GM12892 (cell line): Measurements from ENCODE around the gene ARF4.

Experiments
- DNase-seq: peaks from one replicate; pipeline ENCODE4 v3.0.0; 2011; ENCODE audit not compliant: insufficient read length
- FAIRE-seq: peaks from 2 replicates; lab custom pipeline; 2011; peaks lifted over from hg19 to GRCh38; lab: Jason Lieb, UNC
- POLR2A ChIP-seq: IDR thresholded peaks from 2 replicates; pipeline ENCODE4 v1.6.1; 2011; ENCODE audit warnings: low read depth, low read length, control low read depth
- POLR2AphosphoS5 ChIP-seq: IDR thresholded peaks from 2 replicates; pipeline ENCODE4 v1.6.1; 2011; ENCODE audit warnings: low read depth, low read length, control low read depth
- TAF1 ChIP-seq: IDR thresholded peaks from 2 replicates; pipeline ENCODE4 v1.6.1; 2011; ENCODE audit warnings: low read depth, mild to moderate bottlenecking, control low read depth, low read length, borderline replicate concordance

Gene ARF4

DNA sequence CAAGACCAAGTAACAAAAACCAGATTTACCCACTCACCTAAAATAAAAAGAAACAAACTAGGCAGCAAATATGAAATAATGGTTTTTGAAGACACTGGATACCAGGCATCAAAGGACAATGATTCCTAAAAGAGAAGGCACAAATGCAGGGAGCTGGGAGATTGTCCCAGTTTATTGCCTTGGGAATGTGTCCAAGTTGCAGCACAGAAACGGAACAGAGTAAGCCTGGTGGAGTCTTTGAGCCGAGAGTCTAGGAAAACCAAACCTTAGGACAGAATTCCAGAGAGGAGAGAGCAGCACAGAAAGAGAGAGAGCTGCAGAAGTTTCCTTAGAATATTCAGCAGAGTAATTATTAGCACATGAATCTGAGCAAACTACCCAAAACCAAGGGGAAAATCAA, 7.8 kb upstream of the ARF4 start:
- TF ChIP-seq TAF1 (no peak), POLR2AphosphoS5 (no peak), POLR2A (no peak)

DNA sequence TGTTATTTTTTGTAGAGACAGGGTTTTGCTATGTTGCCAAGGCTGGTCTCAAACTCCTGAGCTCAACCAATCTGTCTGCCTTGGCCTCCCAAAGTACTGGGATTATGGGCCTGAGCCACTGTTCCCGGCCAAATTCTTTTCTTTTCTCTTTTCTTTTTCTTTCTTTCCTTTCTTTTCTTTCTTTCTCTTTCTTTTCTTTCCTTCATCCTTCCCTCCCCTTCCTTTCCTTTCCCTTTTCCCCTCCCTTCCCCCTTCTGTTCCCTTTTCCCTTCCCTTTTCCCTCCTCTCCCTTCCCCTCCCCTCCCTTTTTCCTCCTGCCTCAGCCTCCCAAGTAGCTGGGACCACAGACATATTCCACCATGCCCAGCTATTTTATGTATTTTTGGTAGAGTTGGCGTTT, 3.1 kb upstream of the ARF4 start:
- DNase-seq = no peak
- TF ChIP-seq TAF1 (no peak), POLR2AphosphoS5 (no peak), POLR2A (no peak)
- FAIRE-seq = no peak

More for the DNA sequence above, 7.8 kb upstream of the ARF4 start:
- DNase-seq (no peak), FAIRE-seq (no peak)

DNA sequence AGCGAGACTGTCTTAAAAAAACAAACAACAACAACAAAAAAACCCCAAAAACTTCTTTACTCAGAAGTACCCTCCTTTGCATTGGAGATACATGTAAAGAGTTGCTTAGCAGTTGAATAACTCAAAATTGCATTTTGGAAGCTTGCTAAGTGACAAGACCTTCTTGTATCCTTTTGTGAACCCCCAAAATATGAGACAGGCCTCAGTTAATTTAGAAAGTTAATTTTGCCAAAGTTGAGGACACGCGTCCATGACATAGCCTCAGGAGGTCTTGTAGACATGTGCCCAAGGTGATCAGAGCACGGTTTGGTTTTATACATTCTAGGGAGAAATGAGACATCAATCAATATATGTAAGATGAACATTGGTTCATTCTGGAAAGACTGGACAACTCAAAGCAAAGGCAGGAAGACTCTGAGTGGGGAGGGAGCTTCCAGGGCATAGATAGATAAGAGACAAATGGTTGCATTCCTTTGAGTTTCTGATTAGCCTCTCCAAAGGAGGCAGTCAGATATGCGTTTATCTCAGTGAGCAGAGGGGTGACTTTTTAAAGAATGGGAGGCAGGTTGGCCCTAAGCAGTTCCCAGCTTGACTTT, 1.7 kb upstream of the ARF4 start:
- TF ChIP-seq POLR2AphosphoS5 (no peak), TAF1 (no peak), POLR2A (no peak)
- no peak for DNase-seq
- FAIRE-seq = peak; percentile 58

DNA sequence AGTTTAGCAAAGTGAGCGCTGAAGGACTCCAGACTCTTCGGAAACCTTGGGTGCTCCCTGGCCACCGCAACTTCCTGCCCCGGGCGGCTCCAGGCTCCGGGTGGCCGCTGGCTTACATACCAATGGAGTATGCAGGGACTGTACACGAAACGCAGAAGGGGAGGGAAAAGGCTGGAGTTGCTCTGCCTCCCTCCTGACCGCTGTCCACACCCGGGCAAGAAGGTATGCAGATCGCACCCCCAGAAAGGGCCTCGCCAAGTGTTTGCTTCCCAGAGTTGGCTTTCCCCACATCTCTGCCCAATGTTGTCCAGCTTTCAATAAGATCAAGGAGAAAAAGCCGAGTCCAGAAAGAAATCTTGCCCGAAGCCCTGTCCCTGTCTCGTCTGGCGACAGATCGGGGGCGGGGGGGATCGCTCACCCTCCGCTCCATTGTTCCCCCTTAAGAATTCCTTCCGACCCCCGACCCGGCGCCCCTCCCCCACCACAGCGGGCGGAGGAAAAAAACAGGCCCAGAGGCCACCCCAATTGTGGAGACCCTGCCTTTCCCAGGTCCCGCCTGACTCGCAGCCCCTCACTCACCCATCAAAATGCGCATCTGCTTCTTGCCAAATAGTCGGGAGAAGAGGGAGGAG, 533 bp downstream of the ARF4 start:
- peak; percentile 19 for DNase-seq
- peak; percentile 42 for FAIRE-seq
- no peak for TF ChIP-seq POLR2A
- TF ChIP-seq POLR2AphosphoS5 = no peak
- TF ChIP-seq TAF1 = no peak

DNA sequence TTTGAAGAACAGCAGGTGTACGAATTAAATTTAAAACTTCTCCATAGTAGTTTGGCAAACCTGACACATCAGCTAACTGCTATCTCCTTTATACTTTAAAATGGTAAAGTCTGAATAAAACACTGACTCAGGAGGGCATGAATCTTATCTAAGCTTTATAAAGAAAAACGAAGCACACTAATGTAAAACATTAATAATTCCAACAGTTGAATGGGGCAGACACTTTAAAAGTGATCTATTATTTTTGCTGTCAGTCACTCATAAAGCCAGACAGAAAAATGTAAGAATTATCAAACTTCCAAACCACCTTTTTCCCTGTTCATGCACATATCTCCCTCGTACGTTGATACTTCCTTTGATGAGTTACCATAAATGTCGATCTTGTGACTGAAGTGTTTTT, 2.6 kb downstream of the ARF4 start:
- no peak for DNase-seq
- no peak for FAIRE-seq
- TF ChIP-seq TAF1 = no peak
- no peak for TF ChIP-seq POLR2A
- TF ChIP-seq POLR2AphosphoS5 = no peak

DNA sequence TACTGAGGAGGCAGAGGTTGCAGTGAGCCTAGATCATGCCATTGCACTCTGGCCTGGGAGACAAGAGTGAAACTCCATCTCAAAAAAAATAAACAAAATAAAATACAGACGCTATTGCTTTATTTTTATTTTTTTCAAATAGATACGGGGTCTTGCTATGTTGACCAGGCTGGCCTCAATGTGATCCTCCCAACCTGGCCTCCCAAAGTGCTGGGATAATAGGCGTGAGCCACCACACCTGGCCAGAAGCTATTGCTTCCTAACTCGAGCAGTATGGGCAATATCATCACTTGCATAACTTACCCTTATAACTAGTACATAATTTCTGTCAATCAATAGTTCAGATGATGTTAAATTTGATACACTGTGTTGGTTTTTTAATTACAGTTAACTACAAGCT, 3.0 kb downstream of the ARF4 start:
- DNase-seq (no peak), FAIRE-seq (no peak)
- TF ChIP-seq TAF1 (no peak), POLR2A (no peak), POLR2AphosphoS5 (no peak; the same call in 1 of the 2 replicates)

DNA sequence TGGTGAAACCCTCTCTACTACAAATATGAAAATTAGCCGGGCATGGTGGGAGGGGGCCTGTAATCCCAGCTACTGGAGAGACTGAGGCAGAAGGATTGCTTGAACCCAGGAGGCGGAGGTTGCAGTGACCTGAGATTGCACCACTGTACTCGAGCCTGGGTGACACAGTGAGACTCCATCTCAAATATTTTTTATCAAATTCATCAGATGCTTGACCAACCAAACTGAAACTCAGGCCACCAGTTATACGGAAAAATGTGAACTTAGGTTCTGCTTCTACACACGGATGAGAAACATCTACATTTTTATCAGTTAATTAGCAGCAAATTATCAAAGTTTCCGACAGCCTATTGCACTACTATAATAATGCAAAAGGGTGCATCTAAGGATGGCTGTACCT, 4.8 kb downstream of the ARF4 start:
- TF ChIP-seq POLR2AphosphoS5 (no peak), TAF1 (no peak), POLR2A (no peak)
- FAIRE-seq (no peak), DNase-seq (no peak)

DNA sequence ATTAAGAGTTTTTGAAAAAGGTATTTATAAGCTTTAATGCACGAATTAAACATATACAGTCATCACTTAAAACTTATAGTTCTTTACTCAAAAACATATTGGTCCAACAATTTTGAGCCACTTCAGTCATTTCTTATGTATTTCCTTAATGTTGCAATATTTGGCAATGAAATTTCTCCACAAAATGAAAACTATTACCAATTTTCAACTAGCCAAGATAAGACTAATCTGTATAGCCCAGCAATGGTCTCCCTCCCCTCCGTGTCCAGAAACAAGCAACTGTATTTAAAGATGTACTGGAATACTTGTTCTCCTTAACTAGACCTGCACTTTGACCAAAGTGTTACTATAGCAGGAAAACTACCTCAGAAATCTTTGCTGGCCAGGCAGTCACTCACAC, 9.2 kb downstream of the ARF4 start:
- FAIRE-seq (no peak), DNase-seq (no peak)
- TF ChIP-seq POLR2AphosphoS5 (no peak), POLR2A (no peak), TAF1 (no peak)

DNA sequence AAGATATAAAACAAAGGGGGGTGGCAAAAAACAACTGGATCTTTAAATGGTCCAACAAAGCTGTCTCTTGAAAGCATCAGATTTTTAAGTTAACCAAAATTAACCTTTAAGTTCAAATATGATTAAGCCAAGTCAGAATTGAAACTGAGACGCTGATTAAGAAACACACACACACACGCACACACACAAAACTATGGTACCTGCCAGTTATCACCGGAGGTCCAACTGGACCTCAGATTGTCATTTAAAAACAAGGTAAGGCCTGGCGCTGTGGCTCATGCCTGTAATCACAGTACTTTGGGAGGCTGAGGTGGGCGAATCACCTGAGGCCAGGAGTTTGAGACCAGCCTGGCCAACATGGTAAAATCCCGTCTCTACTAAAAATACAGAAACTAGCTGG, 10.4 kb downstream of the ARF4 start:
- DNase-seq (no peak), FAIRE-seq (no peak)
- TF ChIP-seq POLR2AphosphoS5 (no peak), POLR2A (no peak), TAF1 (no peak)

DNA sequence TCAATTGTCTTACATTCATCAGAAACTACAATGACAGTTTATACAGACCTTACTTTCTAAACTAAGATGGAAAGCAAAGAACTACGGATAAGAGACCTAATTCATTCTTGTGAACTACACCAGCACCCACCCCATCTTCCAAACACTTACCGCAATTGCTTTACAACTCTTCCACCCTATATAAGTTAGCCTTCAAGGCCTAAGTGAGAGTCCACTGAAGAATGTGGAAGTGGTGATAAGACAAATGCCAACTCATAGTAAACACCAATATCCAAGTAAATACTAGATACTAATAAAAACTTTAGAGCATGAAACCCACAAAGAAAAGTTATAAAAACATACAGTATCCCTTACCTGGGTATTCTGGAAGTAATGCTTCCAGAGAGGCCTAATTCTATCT, 13.6 kb downstream of the ARF4 start:
- DNase-seq (no peak), FAIRE-seq (no peak)
- TF ChIP-seq POLR2A = no peak
- TF ChIP-seq POLR2AphosphoS5 = no peak
- no peak for TF ChIP-seq TAF1

DNA sequence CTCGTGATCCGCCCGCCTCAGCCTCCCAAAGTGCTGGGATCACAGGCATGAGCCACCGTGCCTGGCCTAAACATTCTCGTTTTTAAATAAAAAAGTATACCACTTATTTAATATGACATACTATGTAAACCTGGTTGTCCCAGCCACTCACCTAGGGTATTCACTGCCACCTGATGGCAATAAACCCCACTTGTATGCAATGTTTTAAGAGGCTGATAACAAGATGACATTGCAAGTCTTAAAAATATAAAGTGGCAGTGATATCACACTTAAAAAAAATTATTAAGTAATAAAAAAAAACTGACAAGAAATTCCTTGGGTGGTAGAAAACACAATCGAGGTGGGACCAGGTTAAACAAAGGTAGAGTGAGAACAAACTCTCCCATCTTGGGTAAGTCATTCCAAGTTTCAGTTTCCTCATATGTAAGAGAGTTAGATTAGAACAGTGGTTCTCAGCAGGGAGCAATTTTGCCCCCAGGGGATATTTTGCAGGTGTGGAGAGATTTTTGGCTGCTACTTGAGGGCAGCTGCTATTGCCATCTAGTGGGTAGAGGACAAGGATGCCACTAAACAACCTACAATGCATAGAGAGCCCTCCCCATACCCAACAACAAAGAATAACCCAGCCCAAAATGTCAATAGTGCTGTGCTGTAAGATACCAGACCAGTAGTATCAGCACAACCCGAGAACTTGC, 14.5 kb downstream of the ARF4 start:
- FAIRE-seq = no peak
- TF ChIP-seq POLR2A (no peak), TAF1 (no peak), POLR2AphosphoS5 (no peak)
- DNase-seq = no peak

DNA sequence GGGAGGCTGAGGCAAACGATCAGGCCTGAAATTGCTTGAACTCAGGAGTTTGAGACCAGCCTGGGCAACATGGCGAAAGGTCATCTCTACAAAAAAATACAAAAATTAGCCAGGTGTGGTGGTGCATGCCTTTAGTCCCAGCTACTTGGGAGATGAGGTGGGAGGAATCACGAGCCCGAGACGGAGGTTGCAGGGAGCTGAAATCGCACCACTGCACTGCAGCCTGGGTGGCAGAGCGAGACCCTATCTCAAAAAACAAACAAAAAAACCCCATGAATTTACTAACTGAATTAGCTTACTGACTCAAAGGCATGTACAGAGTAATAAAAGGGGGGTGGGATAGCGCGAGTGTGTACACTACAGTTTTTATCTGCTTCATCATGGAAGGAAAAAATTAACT, 19.3 kb downstream of the ARF4 start:
- DNase-seq (no peak), FAIRE-seq (no peak)
- no peak for TF ChIP-seq TAF1
- TF ChIP-seq POLR2AphosphoS5 = no peak

DNA sequence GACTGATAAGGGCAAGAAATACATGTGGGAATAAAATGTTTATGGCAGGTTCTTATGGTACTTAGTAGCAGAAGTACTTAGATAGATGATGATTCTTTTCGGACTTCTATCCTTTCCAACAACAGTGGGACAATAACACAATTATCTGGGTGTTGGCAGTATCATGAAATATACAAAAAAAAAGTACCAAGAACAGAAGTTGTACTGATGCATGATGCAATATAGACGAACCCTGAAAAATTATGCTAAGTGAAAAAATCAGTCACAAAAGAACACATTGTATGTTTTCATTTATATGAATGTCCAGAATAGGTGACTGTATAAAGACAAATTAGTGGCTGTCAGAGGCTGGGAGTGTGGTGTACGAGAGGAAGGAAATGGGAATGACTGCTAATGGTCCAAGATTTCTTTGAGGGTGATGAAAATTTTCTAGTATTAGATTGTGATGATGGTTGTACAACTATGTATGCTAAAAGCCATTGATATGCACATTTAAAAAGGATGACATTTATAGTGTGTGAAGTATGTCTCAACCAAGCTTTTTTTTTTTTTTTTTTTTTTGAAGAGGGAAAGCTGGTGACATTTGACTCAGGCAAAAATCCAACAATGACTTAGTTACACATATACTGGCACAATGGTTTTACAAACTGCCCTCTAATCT, 21.0 kb downstream of the ARF4 start:
- FAIRE-seq (no peak), DNase-seq (no peak)
- TF ChIP-seq POLR2A = no peak
- no peak for TF ChIP-seq TAF1
- no peak for TF ChIP-seq POLR2AphosphoS5
